ENCODE data around the gene PDCD5. TPM values are rescaled to one million over a fixed set of nuclear protein-coding genes. Genes with fewer than 3 reads are reported as not detected.

Gene PDCD5
- total and polyA plus RNA-seq, 2 donors (not counting 3 experiments of a cell fraction or from before 2014, with no cell fraction given) = 51.7 to 154 TPM

DNA sequence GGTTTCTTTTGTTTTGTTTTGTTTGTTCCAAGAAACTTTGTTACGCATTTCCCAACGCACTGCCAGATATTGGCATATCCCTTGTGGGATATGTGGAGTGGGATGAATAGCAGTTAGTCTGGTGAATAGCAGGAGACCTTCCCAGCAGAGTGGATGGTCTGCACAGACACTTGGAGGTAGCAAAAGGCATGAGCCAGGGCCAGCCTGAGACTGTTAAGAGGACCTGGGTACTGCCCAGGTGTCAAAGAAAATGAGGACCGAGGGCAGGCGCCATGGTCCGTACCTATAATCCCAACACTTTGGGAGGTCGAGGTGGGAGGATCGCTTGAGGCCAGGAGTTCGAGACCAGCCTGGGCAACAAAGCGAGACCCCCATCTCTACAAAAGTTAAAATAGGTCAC lies 13.5 kb upstream of the PDCD5 start:
- H3K4me1 ChIP-seq (ENCODE audit: control insufficient read depth, extremely low read depth, insufficient read depth, low read length) = no peaks in the 10 kb centered on the region
- H3K79me2 ChIP-seq (ENCODE audit: control insufficient read depth, insufficient read depth, low read length) = no peaks in the 10 kb centered on the region
- H3K4me2 ChIP-seq (ENCODE audit: insufficient read depth, low read length) = no peak overlapping the region
- FAIRE-seq = no peak
- BruUV-seq (replicated peaks) = no TSS peak
- no peak overlapping the region for H2AFZ ChIP-seq (ENCODE audit: low read depth, low read length)
- TF ChIP-seq EZH2 (IDR thresholded peaks at IDR 0.05; ENCODE audit: borderline replicate concordance, low read depth, low read length, severe bottlenecking) (no peak), POLR2A (IDR thresholded peaks at IDR 0.05; ENCODE audit: low read depth, low read length) (no peak), POLR2AphosphoS5 (IDR thresholded peaks at IDR 0.05; ENCODE audit: insufficient read depth, low read depth, low read length) (no peak), FOS (IDR thresholded peaks at IDR 0.05; ENCODE audit: borderline replicate concordance, insufficient read depth, low read length) (no peak), GATA2 (IDR thresholded peaks at IDR 0.05; ENCODE audit: insufficient read depth, insufficient read length, low read depth, low read length) (no peak), JUN (IDR thresholded peaks at IDR 0.05; ENCODE audit: borderline replicate concordance, insufficient read depth, insufficient read length, low read depth) (no peak), MYC (IDR thresholded peaks at IDR 0.05; ENCODE audit: low read depth, low read length) (no peak)
- TF ChIP-seq, protein P1, sequence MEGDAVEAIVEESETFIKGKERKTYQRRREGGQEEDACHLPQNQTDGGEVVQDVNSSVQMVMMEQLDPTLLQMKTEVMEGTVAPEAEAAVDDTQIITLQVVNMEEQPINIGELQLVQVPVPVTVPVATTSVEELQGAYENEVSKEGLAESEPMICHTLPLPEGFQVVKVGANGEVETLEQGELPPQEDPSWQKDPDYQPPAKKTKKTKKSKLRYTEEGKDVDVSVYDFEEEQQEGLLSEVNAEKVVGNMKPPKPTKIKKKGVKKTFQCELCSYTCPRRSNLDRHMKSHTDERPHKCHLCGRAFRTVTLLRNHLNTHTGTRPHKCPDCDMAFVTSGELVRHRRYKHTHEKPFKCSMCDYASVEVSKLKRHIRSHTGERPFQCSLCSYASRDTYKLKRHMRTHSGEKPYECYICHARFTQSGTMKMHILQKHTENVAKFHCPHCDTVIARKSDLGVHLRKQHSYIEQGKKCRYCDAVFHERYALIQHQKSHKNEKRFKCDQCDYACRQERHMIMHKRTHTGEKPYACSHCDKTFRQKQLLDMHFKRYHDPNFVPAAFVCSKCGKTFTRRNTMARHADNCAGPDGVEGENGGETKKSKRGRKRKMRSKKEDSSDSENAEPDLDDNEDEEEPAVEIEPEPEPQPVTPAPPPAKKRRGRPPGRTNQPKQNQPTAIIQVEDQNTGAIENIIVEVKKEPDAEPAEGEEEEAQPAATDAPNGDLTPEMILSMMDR (IDR thresholded peaks at IDR 0.05; ENCODE audit: extremely low read depth in 1 of 2, insufficient read depth in 1 of 2, low read depth in 1 of 2, low read length in 2 of 2) = no peak
- TF ChIP-seq, protein P2, sequence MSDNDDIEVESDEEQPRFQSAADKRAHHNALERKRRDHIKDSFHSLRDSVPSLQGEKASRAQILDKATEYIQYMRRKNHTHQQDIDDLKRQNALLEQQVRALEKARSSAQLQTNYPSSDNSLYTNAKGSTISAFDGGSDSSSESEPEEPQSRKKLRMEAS (IDR thresholded peaks at IDR 0.05; ENCODE audit: insufficient read depth, insufficient read length) = no peak
- ChIA-PET POLR2A (no interaction called here), CTCF (interaction anchor here (0.8 to 1.2 kb wide), 2 partner anchors 228 to 343 kb away, joined by 3 to 4 read pairs; no protein-coding TSS in a partner anchor)
- no peak for DNase-seq (ENCODE audit: low read depth, low spot score)
- no peaks in the 10 kb centered on the region for H3K9me3 ChIP-seq (replicated peaks; ENCODE audit: control insufficient read depth, insufficient read depth, low read length)
- H3K27me3 ChIP-seq (ENCODE audit: control insufficient read depth in 2 of 2, insufficient read depth in 2 of 2, low read length in 2 of 2) = no peaks in the 10 kb centered on the region
- intact Hi-C loops (cut with micrococcal nuclease) = no loop called here
- H4K20me1 ChIP-seq (replicated peaks; ENCODE audit: control insufficient read depth, extremely low read depth, insufficient read depth, low read length) = no peaks in the 10 kb centered on the region
- H3K36me3 ChIP-seq (ENCODE audit: control insufficient read depth in 2 of 2, extremely low read depth in 1 of 2, insufficient read depth in 2 of 2, low read length in 2 of 2) = no peaks in the 10 kb centered on the region
- H3K9me1 ChIP-seq (replicated peaks; ENCODE audit: control insufficient read depth, extremely low read depth, insufficient read depth, low read length) = no peaks in the 10 kb centered on the region
- no peak overlapping the region for H3K27ac ChIP-seq (ENCODE audit: insufficient read depth, low read depth, low read length)
- no peak overlapping the region for H3K4me3 ChIP-seq (replicated peaks in 1 of 3; ENCODE audit: insufficient read depth in 1 of 3, low read depth in 1 of 3, low read length in 3 of 3)
- dilution Hi-C loops (cut with MboI; ENCODE audit: extremely low pct_ligation_motif_present, low sequenced_read_pairs) = no loop called here
- H3K9ac ChIP-seq (replicated peaks; ENCODE audit: extremely low read depth, insufficient read depth, low read length) = no peak overlapping the region
